ENCODE measurements around the gene REXO5.
"Not testable (repeated sequence)": the region's sequence is repeated elsewhere in the genome, so short reads cannot be mapped to it uniquely, and the experiment has no call there.

The REXO5 gene

GRCh38 chr16:20853981-20854620 lies 47.8 kb downstream of the REXO5 start:
- TF ChIP-seq CTCF (IDR thresholded peaks at IDR 0.05; ENCODE audit: low read length, missing control alignments), result no peak
- no peak overlapping the region for H3K4me3 ChIP-seq (replicated peaks; ENCODE audit: low read depth, low read length)
- no peak for DNase-seq (ENCODE audit: low read depth)

DNA sequence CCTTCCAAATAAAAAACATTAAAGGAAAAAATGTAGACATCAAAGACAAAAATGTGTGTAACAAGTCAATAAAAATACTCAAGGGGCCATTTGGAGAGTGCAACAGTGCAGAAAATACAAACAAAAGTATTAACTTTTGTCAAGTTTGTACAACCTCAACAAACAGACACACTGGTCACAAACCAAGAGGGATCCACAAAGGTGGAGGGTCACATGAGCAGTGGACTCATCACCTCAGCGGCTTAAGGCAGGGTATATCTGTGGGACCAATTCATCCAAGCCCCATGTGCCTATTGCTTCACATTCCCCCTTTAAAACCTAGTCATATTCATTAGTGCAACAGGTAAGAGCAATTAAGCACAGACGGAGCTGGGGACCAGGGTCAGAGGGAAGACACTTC lies 48.6 kb downstream of the REXO5 start:
- no peak for TF ChIP-seq CTCF (IDR thresholded peaks at IDR 0.05; ENCODE audit: low read length, missing control alignments)
- no peak for DNase-seq (ENCODE audit: low read depth)
- H3K4me3 ChIP-seq (replicated peaks; ENCODE audit: low read depth, low read length), result no peak overlapping the region

- DNase-seq (ENCODE audit: low read depth), result no peak
- no peak overlapping the region for H3K4me3 ChIP-seq (replicated peaks; ENCODE audit: low read depth, low read length)
- TF ChIP-seq CTCF (IDR thresholded peaks at IDR 0.05; ENCODE audit: low read length, missing control alignments), result no peak
Observed at GRCh38 chr16:20857281-20857680, 51.0 kb downstream of the REXO5 start.

DNA sequence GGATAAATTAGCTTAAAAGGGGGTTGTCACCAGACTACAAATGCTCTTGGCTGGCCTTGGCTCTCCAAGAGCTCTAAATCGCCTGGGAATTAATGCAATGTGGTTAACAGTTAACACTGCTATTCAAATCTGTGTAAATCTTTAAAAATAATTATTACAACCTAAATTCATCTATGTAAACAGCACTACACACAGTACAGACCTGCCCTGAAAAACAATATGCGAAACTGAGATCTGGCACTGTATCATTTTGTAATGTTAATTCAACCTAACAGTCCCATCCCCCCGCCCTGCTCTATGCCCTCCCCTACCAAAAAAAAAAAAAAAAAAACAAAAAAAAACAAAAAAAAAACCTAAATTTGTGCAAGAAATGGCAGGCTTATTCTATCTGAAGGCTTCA lies 52.9 kb downstream of the REXO5 start:
- TF ChIP-seq CTCF (IDR thresholded peaks at IDR 0.05; ENCODE audit: low read length, missing control alignments), result no peak
- H3K4me3 ChIP-seq (replicated peaks; ENCODE audit: low read depth, low read length), result no peak overlapping the region

GRCh38 chr16:20859699-20860098 lies 53.4 kb downstream of the REXO5 start:
- DNase-seq (ENCODE audit: low read depth), result no peak
- no peak overlapping the region for H3K4me3 ChIP-seq (replicated peaks; ENCODE audit: low read depth, low read length)
- TF ChIP-seq CTCF (IDR thresholded peaks at IDR 0.05; ENCODE audit: low read length, missing control alignments), result no peak

More for the DNA sequence above, 52.9 kb downstream of the REXO5 start:
- DNase-seq (ENCODE audit: low read depth), result no peak

- no peak for DNase-seq (ENCODE audit: low read depth)
- no peak overlapping the region for H3K4me3 ChIP-seq (replicated peaks; ENCODE audit: low read depth, low read length)
- no peak for TF ChIP-seq CTCF (IDR thresholded peaks at IDR 0.05; ENCODE audit: low read length, missing control alignments)
Observed at GRCh38 chr16:20860361-20860760, 54.0 kb downstream of the REXO5 start.

- not testable (repeated sequence) for H3K4me3 ChIP-seq (replicated peaks; ENCODE audit: low read depth, low read length); DNase-seq (ENCODE audit: low read depth)
Observed at GRCh38 chr16:20860995-20861394, 54.7 kb downstream of the REXO5 start.
